ENCODE data around the gene FLYWCH2. TPM values are rescaled to one million over a fixed set of nuclear protein-coding genes. Genes with fewer than 3 reads are reported as not detected.
"Not testable (repeated sequence)": the region's sequence is repeated elsewhere in the genome, so short reads cannot be mapped to it uniquely, and the experiment has no call there.

The FLYWCH2 gene
- total RNA-seq, 1 donor from 2014 or later = 21.0 TPM

DNA sequence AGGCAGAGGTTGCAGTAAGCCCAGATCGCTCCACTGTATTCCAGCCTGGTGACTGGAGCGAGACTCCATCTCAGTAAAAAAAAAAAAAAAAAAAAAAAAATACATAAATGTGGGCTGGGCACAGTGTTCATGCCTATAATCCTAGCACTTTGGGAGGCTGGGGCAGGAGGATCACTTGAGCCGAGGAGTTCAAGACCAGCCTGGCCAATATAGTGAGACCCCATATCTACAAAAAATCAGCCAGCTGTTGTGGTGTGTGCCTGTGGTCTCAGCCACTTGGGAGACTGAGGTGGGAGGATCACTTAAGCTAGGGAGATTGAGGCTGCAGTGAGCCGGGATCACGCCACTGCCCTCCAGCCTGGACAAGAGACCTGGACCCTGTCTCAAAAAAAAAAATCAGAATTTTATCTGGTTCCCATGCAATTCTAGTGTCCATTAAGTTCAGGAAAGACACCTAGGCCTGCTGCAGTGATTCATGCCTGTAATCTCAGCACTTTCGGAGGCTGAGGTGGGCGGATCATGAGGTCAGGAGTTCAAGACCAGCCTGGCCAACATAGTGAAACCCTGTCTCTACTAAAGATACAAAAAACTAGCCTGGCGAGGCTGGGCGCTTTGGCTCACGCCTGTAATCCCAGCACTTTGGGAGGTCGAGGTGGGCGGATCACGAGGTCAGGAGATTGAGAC is 48.4 kb downstream of the FLYWCH2 start:
- H3K27me3 Mint-ChIP-seq (ENCODE audit: low read depth); H3K9me3 Mint-ChIP-seq; DNase-seq (ENCODE audit: low spot score); intact Hi-C loops (cut with micrococcal nuclease); H3K27ac Mint-ChIP-seq; H3K4me3 Mint-ChIP-seq (ENCODE audit: low read depth): not testable (repeated sequence)
- Mint-ChIP-seq H3K4me1 (ENCODE audit: low read depth) (peaks cover 21% of the 10 kb centered on the region), H3K36me3 (ENCODE audit: low read depth) (peaks cover 20% of the 10 kb centered on the region)

DNA sequence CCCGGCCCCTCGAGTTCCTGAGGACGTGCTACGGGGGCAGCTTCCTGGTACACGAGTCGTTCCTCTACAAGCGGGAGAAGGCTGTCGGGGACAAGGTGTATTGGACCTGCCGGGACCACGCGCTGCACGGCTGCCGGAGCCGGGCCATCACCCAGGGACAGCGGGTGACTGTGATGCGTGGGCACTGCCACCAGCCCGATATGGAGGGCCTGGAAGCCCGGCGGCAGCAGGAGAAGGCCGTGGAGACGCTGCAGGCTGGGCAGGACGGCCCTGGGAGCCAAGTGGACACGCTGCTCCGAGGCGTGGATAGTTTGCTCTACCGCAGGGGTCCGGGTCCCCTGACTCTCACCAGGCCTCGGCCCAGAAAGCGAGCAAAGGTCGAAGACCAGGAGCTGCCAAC is 50.1 kb downstream of the FLYWCH2 start:
- H3K4me3 Mint-ChIP-seq (ENCODE audit: low read depth) = no peak overlapping the region
- no peaks in the 10 kb centered on the region for H3K9me3 Mint-ChIP-seq
- H3K27me3 Mint-ChIP-seq (ENCODE audit: low read depth) = no peaks in the 10 kb centered on the region
- no peak overlapping the region for H3K27ac Mint-ChIP-seq
- peaks cover 20% of the 10 kb centered on the region for H3K36me3 Mint-ChIP-seq (ENCODE audit: low read depth)
- DNase-seq (ENCODE audit: low spot score) = no peak
- peaks cover 9% of the 10 kb centered on the region for H3K4me1 Mint-ChIP-seq (ENCODE audit: low read depth)
- intact Hi-C loops (cut with micrococcal nuclease) = no loop called here

DNA sequence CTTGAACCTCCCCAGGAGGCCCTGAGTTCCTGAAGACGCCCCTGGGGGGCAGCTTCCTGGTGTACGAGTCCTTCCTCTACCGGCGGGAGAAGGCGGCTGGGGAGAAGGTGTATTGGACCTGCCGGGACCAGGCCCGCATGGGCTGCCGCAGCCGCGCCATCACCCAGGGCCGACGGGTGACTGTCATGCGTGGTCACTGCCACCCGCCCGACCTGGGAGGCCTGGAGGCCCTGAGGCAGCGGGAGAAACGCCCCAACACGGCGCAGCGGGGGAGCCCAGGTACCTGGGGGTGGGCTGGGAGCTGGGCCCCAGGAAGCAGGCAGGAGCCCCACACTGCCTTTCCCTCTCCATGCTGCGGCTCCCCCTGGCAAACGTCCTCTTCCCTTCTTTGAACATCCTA is 50.7 kb downstream of the FLYWCH2 start:
- intact Hi-C loops (cut with micrococcal nuclease) = no loop called here
- H3K4me1 Mint-ChIP-seq (ENCODE audit: low read depth) = peaks cover 9% of the 10 kb centered on the region
- DNase-seq (ENCODE audit: low spot score) = no peak
- H3K9me3 Mint-ChIP-seq = no peaks in the 10 kb centered on the region
- H3K27ac Mint-ChIP-seq = no peak overlapping the region
- no peaks in the 10 kb centered on the region for H3K27me3 Mint-ChIP-seq (ENCODE audit: low read depth)
- no peak overlapping the region for H3K4me3 Mint-ChIP-seq (ENCODE audit: low read depth)
- peaks cover 22% of the 10 kb centered on the region for H3K36me3 Mint-ChIP-seq (ENCODE audit: low read depth)

DNA sequence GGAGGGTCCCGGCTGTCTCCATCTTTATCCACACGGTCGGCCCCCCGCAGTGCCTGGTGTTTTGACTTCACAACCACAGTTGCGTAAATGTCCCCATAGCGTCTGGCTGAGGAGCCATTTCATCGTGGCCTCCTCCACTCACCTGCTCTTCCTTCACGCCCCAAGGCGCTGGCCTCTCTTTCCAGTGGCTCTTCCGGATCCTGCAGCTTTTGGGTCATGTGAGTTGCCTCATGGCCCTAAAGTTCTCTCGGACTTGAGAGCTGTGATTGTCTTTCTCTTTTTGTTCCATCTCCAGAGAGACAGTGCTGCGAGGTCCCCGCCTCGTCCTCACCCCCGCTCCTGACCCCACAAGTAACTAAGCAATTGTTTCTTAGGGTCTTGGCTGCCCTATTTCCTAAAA is 51.4 kb downstream of the FLYWCH2 start:
- Mint-ChIP-seq H3K27ac (no peak overlapping the region), H3K9me3 (no peaks in the 10 kb centered on the region), H3K27me3 (ENCODE audit: low read depth) (no peaks in the 10 kb centered on the region), H3K36me3 (ENCODE audit: low read depth) (peaks cover 26% of the 10 kb centered on the region), H3K4me3 (ENCODE audit: low read depth) (no peak overlapping the region), H3K4me1 (ENCODE audit: low read depth) (peaks cover 9% of the 10 kb centered on the region)
- intact Hi-C loops (cut with micrococcal nuclease) = no loop called here
- no peak for DNase-seq (ENCODE audit: low spot score)

DNA sequence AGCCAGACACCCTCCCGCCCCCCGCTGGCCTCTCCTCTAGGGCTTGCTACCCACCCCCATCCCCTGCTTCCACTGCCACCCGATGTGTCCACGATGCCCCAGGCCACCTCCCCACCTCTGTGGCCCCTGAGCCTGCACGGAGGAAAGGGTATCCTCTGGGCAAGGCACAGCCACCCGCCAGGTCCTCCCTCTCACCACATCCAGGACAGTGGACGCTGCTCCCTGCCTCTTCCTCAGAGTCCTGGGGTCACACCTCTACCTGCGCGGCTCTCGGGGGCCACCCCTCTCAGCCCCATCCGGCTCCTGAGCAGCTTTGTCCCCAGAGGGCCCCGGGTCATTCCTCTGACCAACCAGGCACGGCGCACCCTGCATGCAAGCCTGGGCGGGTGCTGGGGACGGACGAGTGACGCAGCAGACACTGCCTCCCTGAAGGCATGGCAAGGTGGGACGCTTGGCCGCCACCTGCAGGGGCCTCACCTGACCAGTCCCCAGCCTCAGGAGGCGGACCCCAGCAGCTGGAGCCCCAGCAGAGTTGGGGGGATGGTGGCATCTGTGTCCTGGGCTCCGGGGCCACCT is 53.5 kb downstream of the FLYWCH2 start:
- peaks cover 9% of the 10 kb centered on the region for H3K4me1 Mint-ChIP-seq (ENCODE audit: low read depth)
- H3K4me3 Mint-ChIP-seq (ENCODE audit: low read depth) = no peak overlapping the region
- H3K9me3 Mint-ChIP-seq = no peaks in the 10 kb centered on the region
- intact Hi-C loops (cut with micrococcal nuclease) = no loop called here
- H3K27ac Mint-ChIP-seq = no peak overlapping the region
- H3K36me3 Mint-ChIP-seq (ENCODE audit: low read depth) = peaks cover 31% of the 10 kb centered on the region
- H3K27me3 Mint-ChIP-seq (ENCODE audit: low read depth) = no peaks in the 10 kb centered on the region
- no peak for DNase-seq (ENCODE audit: low spot score)

DNA sequence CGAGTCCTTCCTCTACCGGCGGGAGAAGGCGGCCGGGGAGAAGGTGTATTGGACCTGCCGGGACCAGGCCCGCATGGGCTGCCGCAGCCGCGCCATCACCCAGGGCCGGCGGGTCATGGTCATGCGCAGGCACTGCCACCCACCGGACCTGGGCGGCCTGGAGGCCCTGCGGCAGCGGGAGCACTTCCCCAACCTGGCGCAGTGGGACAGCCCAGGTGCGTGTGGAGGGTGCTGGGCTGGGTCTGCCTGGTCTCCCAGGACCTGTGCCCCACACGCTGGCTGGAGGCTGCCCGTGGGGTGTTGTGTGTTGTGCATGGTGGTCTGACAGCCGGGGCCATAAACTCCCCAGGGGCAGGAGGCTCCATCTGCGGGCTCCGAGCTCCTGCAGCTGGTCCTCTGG is 54.2 kb downstream of the FLYWCH2 start:
- Mint-ChIP-seq H3K36me3 (ENCODE audit: low read depth) (peaks cover 30% of the 10 kb centered on the region), H3K4me3 (ENCODE audit: low read depth) (no peak overlapping the region), H3K4me1 (ENCODE audit: low read depth) (peaks cover 9% of the 10 kb centered on the region), H3K27me3 (ENCODE audit: low read depth) (no peaks in the 10 kb centered on the region), H3K9me3 (no peaks in the 10 kb centered on the region), H3K27ac (no peak overlapping the region)
- intact Hi-C loops (cut with micrococcal nuclease) = no loop called here
- DNase-seq (ENCODE audit: low spot score) = no peak

DNA sequence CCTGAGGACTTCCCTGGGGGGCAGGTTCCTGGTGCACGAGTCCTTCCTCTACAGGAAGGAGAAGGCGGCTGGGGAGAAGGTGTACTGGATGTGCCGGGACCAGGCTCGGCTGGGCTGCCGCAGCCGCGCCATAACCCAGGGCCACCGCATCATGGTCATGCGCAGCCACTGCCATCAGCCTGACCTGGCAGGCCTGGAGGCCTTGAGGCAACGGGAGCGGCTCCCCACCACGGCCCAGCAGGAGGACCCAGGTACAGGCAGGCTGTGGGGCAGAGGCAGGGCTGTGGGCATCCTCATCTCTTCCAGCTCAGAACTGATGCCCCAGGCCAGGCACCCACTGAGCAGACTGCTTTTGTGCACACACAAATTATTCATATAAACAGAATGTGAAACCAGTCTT is 55.2 kb downstream of the FLYWCH2 start:
- Mint-ChIP-seq H3K27ac (no peak overlapping the region), H3K9me3 (no peaks in the 10 kb centered on the region), H3K27me3 (ENCODE audit: low read depth) (no peaks in the 10 kb centered on the region), H3K36me3 (ENCODE audit: low read depth) (peaks cover 30% of the 10 kb centered on the region), H3K4me1 (ENCODE audit: low read depth) (peaks cover 9% of the 10 kb centered on the region), H3K4me3 (ENCODE audit: low read depth) (no peak overlapping the region)
- no peak for DNase-seq (ENCODE audit: low spot score)
- intact Hi-C loops (cut with micrococcal nuclease) = no loop called here

DNA sequence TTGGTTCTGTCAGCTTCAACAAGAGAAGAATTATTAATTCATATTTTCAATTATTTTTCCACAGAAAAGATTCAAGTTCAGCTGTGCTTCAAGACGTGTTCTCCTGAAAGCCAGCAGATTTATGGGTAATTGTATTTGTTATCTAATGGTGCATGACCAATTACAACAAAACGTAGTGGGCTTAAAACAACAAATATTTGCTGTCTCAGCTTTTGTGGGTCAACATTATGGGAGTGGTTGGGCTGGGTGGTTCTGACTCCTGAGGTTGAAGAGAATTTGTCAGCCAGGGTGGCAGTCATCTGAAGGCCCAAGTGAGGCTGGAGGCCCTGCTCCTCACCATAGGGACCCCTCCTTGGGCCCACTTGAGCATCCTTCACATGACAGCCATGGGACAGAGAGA is 57.0 kb downstream of the FLYWCH2 start:
- Mint-ChIP-seq H3K27ac (no peak overlapping the region), H3K27me3 (ENCODE audit: low read depth) (no peaks in the 10 kb centered on the region), H3K4me3 (ENCODE audit: low read depth) (no peak overlapping the region), H3K36me3 (ENCODE audit: low read depth) (peaks cover 24% of the 10 kb centered on the region), H3K4me1 (ENCODE audit: low read depth) (peaks cover 4% of the 10 kb centered on the region), H3K9me3 (no peaks in the 10 kb centered on the region)
- no peak for DNase-seq (ENCODE audit: low spot score)
- intact Hi-C loops (cut with micrococcal nuclease) = no loop called here

DNA sequence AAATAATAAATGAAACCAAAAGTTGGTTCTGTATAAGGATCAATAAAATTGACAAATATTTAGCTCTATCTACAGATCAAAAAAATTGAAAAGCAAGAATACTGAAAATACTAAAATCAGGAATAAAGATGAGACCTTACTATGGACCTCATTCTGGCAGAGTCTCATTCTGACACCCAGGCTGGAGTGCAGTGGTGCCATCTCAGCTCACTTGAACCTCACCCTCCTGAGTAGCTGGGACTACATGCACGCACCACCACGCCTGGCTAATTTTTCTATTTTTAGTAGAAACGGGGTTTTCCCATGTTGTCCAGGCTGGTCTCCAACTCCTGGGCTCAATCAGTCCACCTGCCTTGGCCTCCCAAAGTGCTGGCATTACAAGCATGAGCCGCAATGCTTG is 59.0 kb downstream of the FLYWCH2 start:
- intact Hi-C loops (cut with micrococcal nuclease) = no loop called here
- Mint-ChIP-seq H3K4me1 (ENCODE audit: low read depth) (no peaks in the 10 kb centered on the region), H3K9me3 (no peaks in the 10 kb centered on the region), H3K27ac (no peak overlapping the region), H3K27me3 (ENCODE audit: low read depth) (no peaks in the 10 kb centered on the region), H3K36me3 (ENCODE audit: low read depth) (peaks cover 18% of the 10 kb centered on the region), H3K4me3 (ENCODE audit: low read depth) (no peak overlapping the region)
- no peak for DNase-seq (ENCODE audit: low spot score)

DNA sequence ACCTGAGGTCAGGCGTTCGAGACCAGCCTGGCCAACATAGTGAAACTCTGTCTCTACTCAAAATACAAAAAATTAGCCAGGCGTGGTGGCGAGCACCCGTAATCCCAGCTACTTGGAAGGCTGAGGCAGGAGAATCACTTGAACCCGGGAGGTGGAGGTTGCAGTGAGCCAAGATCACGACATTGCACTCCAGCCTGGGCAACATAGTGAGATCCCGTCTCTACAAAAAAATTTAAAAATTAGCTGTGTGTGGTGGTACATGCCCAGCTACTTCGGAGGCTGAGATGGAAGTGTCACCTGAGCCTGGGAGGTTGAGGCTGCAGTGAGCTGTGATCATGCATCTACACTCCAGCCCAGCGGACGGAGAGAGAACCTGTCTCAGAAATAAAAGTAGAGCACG is 60.7 kb downstream of the FLYWCH2 start:
- H3K4me1 Mint-ChIP-seq (ENCODE audit: low read depth); H3K27me3 Mint-ChIP-seq (ENCODE audit: low read depth); H3K27ac Mint-ChIP-seq; intact Hi-C loops (cut with micrococcal nuclease); H3K9me3 Mint-ChIP-seq; H3K4me3 Mint-ChIP-seq (ENCODE audit: low read depth); DNase-seq (ENCODE audit: low spot score): not testable (repeated sequence)
- H3K36me3 Mint-ChIP-seq (ENCODE audit: low read depth) = peaks cover 16% of the 10 kb centered on the region

DNA sequence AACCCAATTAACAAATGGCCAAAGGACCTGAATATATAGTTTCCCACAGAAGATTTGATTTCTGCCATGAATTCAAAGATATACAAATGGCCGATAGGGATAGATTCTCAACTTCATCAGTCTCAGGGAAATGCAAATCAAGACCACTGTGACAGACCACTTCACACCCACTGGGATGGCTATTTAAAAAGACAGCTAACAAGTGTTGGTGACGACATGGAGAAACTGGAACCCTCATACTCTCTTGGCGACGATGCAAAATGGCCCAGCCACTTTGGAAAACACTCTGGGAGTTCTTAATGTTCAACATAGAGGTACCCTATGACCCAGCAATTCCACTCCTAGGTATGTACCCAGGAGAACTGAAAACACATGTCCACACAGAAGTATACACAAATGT is 63.6 kb downstream of the FLYWCH2 start:
- H3K27ac Mint-ChIP-seq = no peak overlapping the region
- H3K4me1 Mint-ChIP-seq (ENCODE audit: low read depth) = no peaks in the 10 kb centered on the region
- intact Hi-C loops (cut with micrococcal nuclease) = no loop called here
- H3K4me3 Mint-ChIP-seq (ENCODE audit: low read depth) = no peak overlapping the region
- no peaks in the 10 kb centered on the region for H3K9me3 Mint-ChIP-seq
- no peak for DNase-seq (ENCODE audit: low spot score)
- H3K27me3 Mint-ChIP-seq (ENCODE audit: low read depth) = no peaks in the 10 kb centered on the region
- peaks cover 6% of the 10 kb centered on the region for H3K36me3 Mint-ChIP-seq (ENCODE audit: low read depth)

Measured in activated T-helper 2 cell treated with anti-CD3 and anti-CD28 coated beads, Interferon-gamma antibody, Interleukin-2, Interleukin-4, amounts not matched to agents 10 μg/mL and 5 μg/mL and 100 μg/mL, durations not matched to agents 14 hours and 24 hours and 36 hours (primary cell).